ENCODE measurements around the gene MIER3.

MIER3 gene

DNA sequence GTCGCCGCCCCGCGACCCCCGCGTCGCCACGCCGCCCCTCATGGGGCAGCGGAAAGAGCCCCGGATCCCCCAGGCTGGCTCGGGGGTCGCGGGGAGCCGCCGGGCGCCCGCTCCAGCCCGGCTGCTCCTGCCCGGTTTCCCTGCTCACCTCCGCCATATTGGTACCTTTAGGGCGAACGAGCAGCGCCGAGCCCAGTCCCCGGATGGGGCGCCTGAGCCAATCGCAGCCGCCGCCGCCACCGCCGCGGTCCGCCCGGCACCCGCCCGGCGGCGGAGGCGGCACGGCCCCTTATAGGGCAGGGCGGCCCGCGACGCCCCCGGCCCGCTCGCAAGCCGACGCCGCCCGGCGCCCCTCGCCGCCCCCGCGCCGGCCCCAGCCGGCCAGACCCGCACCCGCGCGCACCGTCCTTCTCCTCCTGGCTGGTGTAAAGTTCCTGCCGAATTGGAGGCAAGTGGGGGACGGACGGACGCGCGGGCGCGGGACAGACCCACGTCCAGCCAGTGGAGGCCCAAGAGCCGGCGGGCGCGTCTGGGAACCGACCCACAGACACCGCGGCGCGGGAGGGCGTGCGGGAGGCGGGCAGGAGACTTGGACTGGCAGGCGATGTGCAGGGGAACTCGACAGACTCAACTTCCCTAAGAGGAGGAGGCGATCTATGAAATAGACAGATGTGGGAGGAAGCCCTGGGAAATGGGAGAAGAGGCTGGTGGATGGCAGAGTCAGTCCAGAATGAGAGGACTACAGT lies at the start of gene MIER3:
MIER3 (minus strand) TSS at position 178 of the 746 bp plus-strand sequence; CDS start at position 157, 21 bp downstream.
- Histone ChIP-seq H4K20me1 (peaks cover 40% of the 10 kb centered on the region), H3K4me3 (peak within 1 kb of the TSS; percentile 93), H3K9me3 (no peaks in the 10 kb centered on the region), H3K9ac (peak within 1 kb of the TSS; percentile 95), H3K36me3 (peaks cover 18% of the 10 kb centered on the region), H3K27me3 (no peaks in the 10 kb centered on the region), H3K4me2 (peak within 1 kb of the TSS; percentile 96), H3K27ac (peak within 1 kb of the TSS; percentile 96), H3K4me1 (peaks cover 24% of the 10 kb centered on the region)
- TF ChIP-seq Cebpa-rat (IDR thresholded peaks at IDR 0.05) = no peak

DNA sequence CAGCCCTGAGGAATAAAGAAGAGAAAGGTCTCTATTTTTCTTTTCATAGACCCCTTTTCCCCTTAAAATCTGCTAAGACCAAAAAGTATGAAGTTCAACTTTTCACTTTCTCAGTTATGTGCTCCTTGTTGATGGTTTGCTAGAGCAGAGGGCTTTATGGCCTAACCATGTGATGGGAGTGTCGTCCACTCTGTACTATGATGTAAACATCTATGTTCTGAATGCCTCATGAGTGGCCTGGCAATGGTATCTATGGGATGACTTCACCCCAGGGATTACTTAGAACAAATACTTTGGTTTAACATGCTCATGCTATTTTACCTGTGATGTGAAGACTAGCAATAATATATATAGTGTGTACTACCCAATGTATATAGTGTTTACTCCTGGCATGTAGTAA lies 43.7 kb upstream of the MIER3 start:
- Histone ChIP-seq H3K4me1 (no peaks in the 10 kb centered on the region), H4K20me1 (no peaks in the 10 kb centered on the region), H3K9ac (no peak overlapping the region), H3K27ac (no peak overlapping the region), H3K4me2 (no peak overlapping the region), H3K27me3 (no peaks in the 10 kb centered on the region), H3K4me3 (no peak overlapping the region), H3K9me3 (no peaks in the 10 kb centered on the region), H3K36me3 (no peaks in the 10 kb centered on the region)
- TF ChIP-seq Cebpa-rat (IDR thresholded peaks at IDR 0.05) = no peak

GRCh38 chr5:56993241-56993640 lies 41.3 kb upstream of the MIER3 start:
- Histone ChIP-seq H3K27me3 (no peaks in the 10 kb centered on the region), H3K4me1 (no peaks in the 10 kb centered on the region), H3K36me3 (no peaks in the 10 kb centered on the region), H3K4me3 (no peak overlapping the region), H3K27ac (no peak overlapping the region), H3K4me2 (no peak overlapping the region), H3K9ac (no peak overlapping the region), H4K20me1 (no peaks in the 10 kb centered on the region), H3K9me3 (no peaks in the 10 kb centered on the region)
- TF ChIP-seq Cebpa-rat (IDR thresholded peaks at IDR 0.05) = no peak

DNA sequence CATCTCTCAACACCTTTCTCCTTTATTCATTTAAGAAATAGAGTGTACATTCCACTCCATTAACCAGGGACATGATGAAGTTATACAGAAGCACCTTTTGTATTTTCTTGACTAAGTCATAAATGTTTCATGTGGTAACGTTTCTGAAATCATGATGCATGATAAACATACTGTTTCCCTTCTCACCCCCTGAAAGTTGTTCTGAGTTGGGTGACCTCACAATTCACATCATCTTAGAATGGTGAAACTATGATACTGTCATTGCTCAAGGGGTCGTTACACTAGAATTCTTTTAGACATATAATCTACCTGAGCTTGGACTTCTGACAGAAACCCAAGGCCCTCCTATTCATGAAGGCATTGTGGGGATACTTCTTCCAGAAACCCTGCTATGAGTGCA lies 37.8 kb upstream of the MIER3 start:
- TF ChIP-seq Cebpa-rat (IDR thresholded peaks at IDR 0.05) = no peak
- Histone ChIP-seq H3K4me2 (no peak overlapping the region), H3K27me3 (no peaks in the 10 kb centered on the region), H3K36me3 (no peaks in the 10 kb centered on the region), H3K27ac (no peak overlapping the region), H3K9ac (no peak overlapping the region), H3K4me1 (peaks cover 26% of the 10 kb centered on the region), H3K9me3 (no peaks in the 10 kb centered on the region), H3K4me3 (no peak overlapping the region), H4K20me1 (no peaks in the 10 kb centered on the region)

DNA sequence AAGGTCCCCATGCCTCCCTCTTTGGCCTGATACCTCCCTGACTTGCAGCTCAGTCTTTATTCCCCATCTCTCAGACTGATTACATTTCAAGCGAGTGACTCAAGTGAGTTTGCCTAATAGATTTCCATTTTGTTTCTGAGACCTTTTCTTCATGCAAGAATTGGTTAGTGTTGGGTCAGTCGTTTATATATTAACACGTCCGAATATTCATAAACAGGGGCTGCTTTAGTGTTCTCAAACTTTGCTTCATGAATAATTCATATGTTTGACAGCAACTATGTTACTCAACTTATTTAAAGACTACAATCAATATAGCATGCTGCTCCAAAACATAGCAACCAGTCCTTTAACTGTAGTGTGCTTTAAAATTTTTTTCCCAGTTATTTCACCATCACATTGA lies 36.6 kb upstream of the MIER3 start:
- Histone ChIP-seq H3K9me3 (no peaks in the 10 kb centered on the region), H3K9ac (no peak overlapping the region), H3K27me3 (no peaks in the 10 kb centered on the region), H3K36me3 (no peaks in the 10 kb centered on the region), H3K27ac (no peak overlapping the region), H3K4me1 (peaks cover 35% of the 10 kb centered on the region), H3K4me2 (no peak overlapping the region), H3K4me3 (no peak overlapping the region), H4K20me1 (no peaks in the 10 kb centered on the region)
- no peak for TF ChIP-seq Cebpa-rat (IDR thresholded peaks at IDR 0.05)

- Histone ChIP-seq H3K4me2 (no peak overlapping the region; the same call in 1 of the 2 replicates), H3K9ac (no peak overlapping the region), H3K9me3 (no peaks in the 10 kb centered on the region), H3K4me3 (no peak overlapping the region), H3K4me1 (peaks cover 39% of the 10 kb centered on the region), H3K27ac (no peak overlapping the region), H4K20me1 (no peaks in the 10 kb centered on the region), H3K27me3 (no peaks in the 10 kb centered on the region), H3K36me3 (no peaks in the 10 kb centered on the region)
- no peak for TF ChIP-seq Cebpa-rat (IDR thresholded peaks at IDR 0.05)
Observed at GRCh38 chr5:56987171-56987570, 35.2 kb upstream of the MIER3 start.

- no peaks in the 10 kb centered on the region for H3K9me3 ChIP-seq
- no peak overlapping the region for H3K27ac ChIP-seq
- H3K4me1 ChIP-seq = peaks cover 44% of the 10 kb centered on the region
- no peak overlapping the region for H3K4me3 ChIP-seq
- H3K36me3 ChIP-seq = no peaks in the 10 kb centered on the region
- H3K9ac ChIP-seq = no peak overlapping the region
- no peaks in the 10 kb centered on the region for H3K27me3 ChIP-seq
- no peaks in the 10 kb centered on the region for H4K20me1 ChIP-seq
- H3K4me2 ChIP-seq = peak overlapping the region; percentile 65
- no peak for TF ChIP-seq Cebpa-rat (IDR thresholded peaks at IDR 0.05)
Observed at GRCh38 chr5:56986626-56986947, 34.7 kb upstream of the MIER3 start.

- no peaks in the 10 kb centered on the region for H3K36me3 ChIP-seq
- no peaks in the 10 kb centered on the region for H3K27me3 ChIP-seq
- no peaks in the 10 kb centered on the region for H4K20me1 ChIP-seq
- no peak overlapping the region for H3K4me3 ChIP-seq
- H3K9ac ChIP-seq = no peak overlapping the region
- H3K4me2 ChIP-seq = peak overlapping the region; percentile 65
- H3K9me3 ChIP-seq = no peaks in the 10 kb centered on the region
- H3K4me1 ChIP-seq = peaks cover 50% of the 10 kb centered on the region
- no peak for TF ChIP-seq Cebpa-rat (IDR thresholded peaks at IDR 0.05)
- H3K27ac ChIP-seq = peak overlapping the region; percentile 41
Observed at GRCh38 chr5:56985936-56986625, 34.2 kb upstream of the MIER3 start.

DNA sequence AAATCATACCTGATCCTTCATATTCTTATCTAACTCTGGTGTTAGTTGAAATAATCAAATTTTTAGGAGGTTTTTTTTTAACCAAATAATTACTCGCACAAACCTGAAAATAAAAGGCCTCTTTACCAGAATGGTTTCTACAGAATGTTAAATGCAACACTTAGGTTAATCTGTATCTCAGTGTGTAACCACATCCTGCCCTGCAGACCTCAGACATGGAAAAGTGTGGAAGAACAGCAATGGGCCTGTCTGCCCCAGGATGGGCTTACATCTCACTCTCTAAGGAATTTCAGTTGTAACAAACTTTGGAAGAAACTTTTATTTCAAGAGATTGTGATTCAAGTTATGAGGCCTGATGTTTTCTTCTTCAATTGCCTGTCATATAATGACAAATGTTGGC lies 32.5 kb upstream of the MIER3 start:
- no peaks in the 10 kb centered on the region for H4K20me1 ChIP-seq
- H3K4me2 ChIP-seq = peak overlapping the region; percentile 25; the same call in 1 of the 2 replicates
- H3K9me3 ChIP-seq = no peaks in the 10 kb centered on the region
- no peak overlapping the region for H3K9ac ChIP-seq
- H3K36me3 ChIP-seq = no peaks in the 10 kb centered on the region
- no peak overlapping the region for H3K27ac ChIP-seq
- no peaks in the 10 kb centered on the region for H3K27me3 ChIP-seq
- no peak overlapping the region for H3K4me3 ChIP-seq
- no peak for TF ChIP-seq Cebpa-rat (IDR thresholded peaks at IDR 0.05)
- peaks cover 55% of the 10 kb centered on the region for H3K4me1 ChIP-seq

DNA sequence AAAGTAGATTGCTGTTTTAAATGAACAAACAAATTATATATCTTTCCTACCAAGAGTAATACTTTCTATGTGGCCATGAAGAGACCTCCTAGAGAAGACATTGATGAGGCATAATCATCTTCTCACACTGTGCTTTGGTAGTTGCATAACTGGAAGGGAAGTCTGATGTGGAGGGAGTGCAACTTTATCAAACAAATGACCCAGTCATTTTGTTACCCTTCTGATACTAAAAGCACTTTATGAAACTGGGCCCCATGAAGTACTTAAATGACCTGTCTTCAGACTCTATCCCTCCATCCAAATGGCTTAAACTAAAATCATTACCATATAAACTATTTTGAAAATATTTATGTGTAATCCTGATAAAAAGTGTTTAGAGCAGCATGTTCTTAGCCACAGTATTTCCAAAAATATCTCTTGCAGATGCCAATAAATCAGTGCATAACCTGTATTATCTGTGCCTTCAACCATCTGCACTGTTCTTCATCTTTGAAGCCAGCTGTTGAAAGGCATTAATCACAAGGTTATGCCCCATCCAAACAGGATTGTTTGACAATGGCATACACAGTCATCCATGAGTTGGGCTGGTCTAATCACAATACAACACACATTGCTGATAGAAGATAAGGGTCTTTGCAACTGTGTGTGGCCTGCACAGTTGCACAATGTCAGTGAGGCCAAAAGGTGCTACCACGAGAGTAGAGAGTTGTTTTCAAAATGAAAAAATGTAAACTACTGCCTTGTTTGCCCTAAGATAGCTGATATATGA lies 31.9 kb upstream of the MIER3 start:
- Histone ChIP-seq H3K27me3 (no peaks in the 10 kb centered on the region), H3K9me3 (no peaks in the 10 kb centered on the region), H3K4me2 (no peak overlapping the region; the same call in 1 of the 2 replicates), H3K36me3 (no peaks in the 10 kb centered on the region), H3K4me1 (peaks cover 55% of the 10 kb centered on the region), H3K9ac (no peak overlapping the region), H3K27ac (no peak overlapping the region), H3K4me3 (no peak overlapping the region), H4K20me1 (no peaks in the 10 kb centered on the region)
- no peak for TF ChIP-seq Cebpa-rat (IDR thresholded peaks at IDR 0.05)
